MM.1S (cell line): Measurements from ENCODE around the gene KIRREL3.

Experiments used
- DNase-seq: peaks from one replicate; pipeline ENCODE4 v3.0.0-alpha.2; 2015
- H2AFZ ChIP-seq: fragments of 300-600 bp; sonication (generic); 2 replicates; pipeline ENCODE4 v1.6.0; 2016; ENCODE audit warnings: antibody characterized with exemption, low read length
- H3F3A ChIP-seq: fragments of 300-600 bp; sonication (generic); 2 replicates; pipeline ENCODE4 v1.6.1; 2016; ENCODE audit warnings: mild to moderate bottlenecking, antibody characterized with exemption, low read length, moderate library complexity, mixed read lengths; ENCODE audit not compliant: insufficient read depth
- H3K27ac ChIP-seq: fragments of 300-600 bp; sonication (generic); 2 replicates; pipeline ENCODE4 v1.5.1; 2016; ENCODE audit warnings: mild to moderate bottlenecking, low read length
- H3K27me3 ChIP-seq: fragments of 300-600 bp; sonication (generic); replicated peaks from 2 replicates; pipeline ENCODE4 v1.6.0; 2016; ENCODE audit warnings: low read length; ENCODE audit not compliant: insufficient read depth
- H3K36me3 ChIP-seq: fragments of 300-600 bp; sonication (generic); replicated peaks from 2 replicates; pipeline ENCODE4 v1.6.1; 2016; ENCODE audit warnings: mild to moderate bottlenecking, low read length, mixed read lengths; ENCODE audit not compliant: insufficient read depth
- H3K4me1 ChIP-seq: fragments of 300-600 bp; sonication (generic); 2 replicates; pipeline ENCODE4 v1.6.1; 2016; ENCODE audit warnings: low read length, mixed read lengths
- H3K4me2 ChIP-seq: fragments of 300-600 bp; sonication (generic); 2 replicates; pipeline ENCODE4 v1.6.0; 2016; ENCODE audit warnings: low read depth, low read length
- H3K4me3 ChIP-seq: fragments of 300-600 bp; sonication (generic); 2 replicates; pipeline ENCODE4 v1.5.1; 2016; ENCODE audit warnings: low read length, mixed read lengths
- H3K79me2 ChIP-seq: fragments of 300-600 bp; sonication (generic); 2 replicates; pipeline ENCODE4 v1.6.1; 2016; ENCODE audit warnings: mixed run types, low read length, mixed read lengths
- H3K9ac ChIP-seq: fragments of 300-600 bp; sonication (generic); 2 replicates; pipeline ENCODE4 v1.6.1; 2016; ENCODE audit warnings: low read length, mixed read lengths
- H3K9me2 ChIP-seq: fragments of 300-600 bp; sonication (generic); replicated peaks from 2 replicates; pipeline ENCODE4 v1.6.1; 2016; ENCODE audit warnings: mild to moderate bottlenecking, low read length, mixed read lengths; ENCODE audit not compliant: insufficient read depth
- H3K9me3 ChIP-seq: fragments of 300-600 bp; sonication (generic); replicated peaks from 2 replicates; pipeline ENCODE4 v1.6.1; 2016; ENCODE audit warnings: mild to moderate bottlenecking, low read length, mixed read lengths; ENCODE audit not compliant: insufficient read depth
- H4K20me1 ChIP-seq: fragments of 300-600 bp; sonication (generic); 2 replicates; pipeline ENCODE4 v1.6.1; 2016; ENCODE audit warnings: mild to moderate bottlenecking, low read length, moderate library complexity, mixed read lengths; ENCODE audit not compliant: insufficient read depth
- CTCF ChIP-seq: fragments of 300-600 bp; sonication (generic); IDR thresholded peaks from 2 replicates; pipeline ENCODE4 v1.5.1; 2016; ENCODE audit warnings: antibody characterized with exemption, low read length, mixed read lengths
- EZH2 ChIP-seq: fragments of 300-600 bp; sonication (generic); optimal IDR thresholded peaks from 2 replicates; pipeline ENCODE3; 2017; ENCODE audit warnings: low read depth, mild to moderate bottlenecking, antibody characterized with exemption, low read length, mixed read lengths
- EZH2phosphoT487 ChIP-seq: fragments of 300-600 bp; sonication (generic); IDR thresholded peaks from 2 replicates; pipeline ENCODE4 v1.6.1; 2018; ENCODE audit warnings: antibody characterized with exemption, low read length

Gene KIRREL3

GRCh38 chr11:126479178-126479930 is 521.2 kb downstream of the KIRREL3 start:
- no peaks in the 10 kb centered on the region for H3K9me3 ChIP-seq
- no peak overlapping the region for H3K4me3 ChIP-seq
- no peaks in the 10 kb centered on the region for H3K27me3 ChIP-seq
- H3K27ac ChIP-seq = no peak overlapping the region
- H3K36me3 ChIP-seq = no peaks in the 10 kb centered on the region
- H4K20me1 ChIP-seq = no peaks in the 10 kb centered on the region
- H3K4me2 ChIP-seq = no peak overlapping the region
- H3K4me1 ChIP-seq = peaks cover 19% of the 10 kb centered on the region
- H2AFZ ChIP-seq = no peak overlapping the region
- H3K79me2 ChIP-seq = no peaks in the 10 kb centered on the region
- TF ChIP-seq CTCF = no peak
- DNase-seq = no peak
- H3K9ac ChIP-seq = no peak overlapping the region
- no peaks in the 10 kb centered on the region for H3F3A ChIP-seq
- H3K9me2 ChIP-seq = no peaks in the 10 kb centered on the region

GRCh38 chr11:126478466-126478865 is 522.1 kb downstream of the KIRREL3 start:
- Histone ChIP-seq H2AFZ (no peak overlapping the region), H3F3A (no peaks in the 10 kb centered on the region), H3K36me3 (no peaks in the 10 kb centered on the region), H3K27ac (no peak overlapping the region), H3K27me3 (no peaks in the 10 kb centered on the region), H3K4me2 (no peak overlapping the region), H3K79me2 (no peaks in the 10 kb centered on the region), H4K20me1 (no peaks in the 10 kb centered on the region), H3K4me1 (peaks cover 19% of the 10 kb centered on the region), H3K9ac (no peak overlapping the region), H3K4me3 (no peak overlapping the region), H3K9me3 (no peaks in the 10 kb centered on the region), H3K9me2 (no peaks in the 10 kb centered on the region)
- DNase-seq = no peak
- TF ChIP-seq CTCF (no peak), EZH2 (no peak), EZH2phosphoT487 (no peak)

- H3F3A ChIP-seq = no peaks in the 10 kb centered on the region
- H3K9ac ChIP-seq = no peak overlapping the region
- H2AFZ ChIP-seq = no peak overlapping the region
- no peaks in the 10 kb centered on the region for H3K9me3 ChIP-seq
- H3K79me2 ChIP-seq = no peaks in the 10 kb centered on the region
- no peaks in the 10 kb centered on the region for H3K27me3 ChIP-seq
- DNase-seq = no peak
- peaks cover 18% of the 10 kb centered on the region for H3K4me1 ChIP-seq
- no peak overlapping the region for H3K4me2 ChIP-seq
- H3K4me3 ChIP-seq = no peak overlapping the region
- H3K9me2 ChIP-seq = no peaks in the 10 kb centered on the region
- TF ChIP-seq CTCF = no peak
- TF ChIP-seq EZH2 = no peak
- no peak for TF ChIP-seq EZH2phosphoT487
- no peaks in the 10 kb centered on the region for H3K36me3 ChIP-seq
- H4K20me1 ChIP-seq = no peaks in the 10 kb centered on the region
- no peak overlapping the region for H3K27ac ChIP-seq
Observed at GRCh38 chr11:126477535-126478305, 522.9 kb downstream of the KIRREL3 start.
